ENCODE data around the gene STRA6.
A peak's percentile ranks its signal among the peaks of the same experiment; 100 is the strongest.

Gene STRA6

DNA sequence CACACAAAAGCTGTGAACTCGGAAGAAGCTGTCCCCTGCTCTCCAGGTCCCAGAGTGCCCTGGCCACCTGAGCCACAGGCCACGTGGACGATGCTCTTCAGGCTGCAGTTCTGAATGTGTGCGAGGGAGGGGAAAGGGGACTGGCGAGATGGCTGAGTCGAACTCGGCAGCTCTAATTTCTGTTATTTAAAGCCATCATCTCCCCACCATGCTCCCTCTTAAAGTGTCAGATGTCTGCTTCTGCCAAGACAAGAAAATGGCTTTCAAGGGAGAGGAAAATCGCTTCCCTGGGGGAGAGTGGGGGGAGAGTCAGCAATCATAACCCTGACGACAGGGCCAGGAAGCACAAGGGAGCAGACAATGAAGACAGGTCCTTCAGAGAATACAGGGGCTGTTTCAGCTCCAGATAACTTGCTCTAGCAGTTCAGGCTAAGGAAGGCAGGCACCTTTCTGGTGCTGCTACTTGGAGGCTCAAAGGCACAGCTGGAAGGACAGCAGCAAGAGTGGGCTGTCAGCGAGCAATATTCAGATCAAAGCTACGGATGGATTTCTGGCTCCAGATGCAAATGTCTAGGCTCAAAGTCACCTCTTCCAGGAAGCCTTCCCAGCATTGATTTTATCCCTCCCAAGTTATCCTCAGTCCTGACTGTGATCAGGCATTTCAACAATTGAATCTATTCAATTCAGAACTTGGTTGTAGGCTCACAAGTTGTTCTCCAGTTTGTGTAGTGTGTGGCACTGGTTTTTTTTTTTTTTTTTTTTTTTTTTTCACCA lies 18.1 kb upstream of the STRA6 start:
- Histone ChIP-seq H3K27me3 (ENCODE audit: low read depth) (peaks cover 5% of the 10 kb centered on the region; the same call in 1 of the 2 replicates), H3K9me3 (no peaks in the 10 kb centered on the region)
- in situ Hi-C loops (cut with MboI; ENCODE audit: low sequenced_read_pairs): no loop called here

DNA sequence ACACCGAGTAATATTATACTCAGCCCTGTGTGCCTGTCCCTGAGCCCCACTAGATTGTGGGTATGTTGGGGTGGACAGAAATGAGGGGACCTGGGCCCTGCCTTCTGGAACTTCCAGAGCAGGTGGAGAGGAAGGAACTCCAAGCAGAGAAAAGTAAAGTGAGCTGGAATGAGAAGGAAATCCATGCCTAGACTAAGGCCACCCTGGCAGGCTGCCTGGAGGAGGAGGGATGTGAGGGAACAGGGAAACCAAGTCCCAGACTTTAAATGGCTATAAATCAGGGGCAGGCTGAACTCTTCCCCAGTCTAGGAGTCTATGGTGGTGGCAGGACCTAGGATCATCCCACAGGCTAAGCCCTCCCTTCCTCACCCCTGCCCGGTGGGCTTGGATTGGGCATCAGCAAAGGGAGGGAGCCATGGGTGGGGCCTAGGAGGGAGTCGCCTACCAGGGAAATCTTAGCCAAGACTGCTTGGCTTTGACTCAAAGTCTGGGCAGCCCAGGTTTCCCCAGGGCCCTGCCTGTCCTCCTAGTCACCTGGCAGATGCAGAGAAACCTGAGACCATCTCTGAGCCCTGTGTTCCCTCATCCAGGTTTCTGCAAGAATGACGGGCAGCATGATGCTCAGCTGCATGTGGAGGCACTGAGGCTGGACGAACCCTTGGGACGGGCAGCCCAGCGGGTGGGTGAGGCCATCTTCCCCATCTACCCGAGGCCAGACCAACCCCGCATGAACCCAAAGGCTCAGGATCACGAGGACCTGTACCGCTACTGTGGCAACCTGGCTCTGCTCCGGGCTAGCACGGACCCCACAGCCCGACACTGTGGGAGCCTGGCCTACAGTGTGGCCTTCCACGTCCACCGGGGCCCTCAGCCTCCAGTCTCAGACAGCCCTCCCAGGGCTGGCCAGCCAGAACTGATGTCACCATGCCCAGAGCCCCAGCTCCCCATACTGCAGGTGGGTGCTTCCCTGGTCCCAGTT lies 15.6 kb upstream of the STRA6 start:
- Histone ChIP-seq H3K36me3 (replicated peaks) (no peaks in the 10 kb centered on the region), H3K4me3 (no peak overlapping the region), H3K9me3 (no peaks in the 10 kb centered on the region), H3K4me1 (peaks cover 45% of the 10 kb centered on the region), H3K27me3 (ENCODE audit: low read depth) (peaks cover 5% of the 10 kb centered on the region; the same call in 1 of the 2 replicates)
- DNase-seq (ENCODE audit: low spot score in 2 of 2): no peak
- in situ Hi-C loops (cut with MboI; ENCODE audit: low sequenced_read_pairs): loop anchor here (10.0 kb wide), 1 partner anchor 1543 kb away; no protein-coding TSS in a partner anchor

More for the DNA sequence above, 18.1 kb upstream of the STRA6 start:
- H3K36me3 ChIP-seq (replicated peaks): no peaks in the 10 kb centered on the region
- H3K4me3 ChIP-seq: no peak overlapping the region
- no peak for DNase-seq (ENCODE audit: low spot score in 2 of 2)
- H3K4me1 ChIP-seq: peaks cover 36% of the 10 kb centered on the region

DNA sequence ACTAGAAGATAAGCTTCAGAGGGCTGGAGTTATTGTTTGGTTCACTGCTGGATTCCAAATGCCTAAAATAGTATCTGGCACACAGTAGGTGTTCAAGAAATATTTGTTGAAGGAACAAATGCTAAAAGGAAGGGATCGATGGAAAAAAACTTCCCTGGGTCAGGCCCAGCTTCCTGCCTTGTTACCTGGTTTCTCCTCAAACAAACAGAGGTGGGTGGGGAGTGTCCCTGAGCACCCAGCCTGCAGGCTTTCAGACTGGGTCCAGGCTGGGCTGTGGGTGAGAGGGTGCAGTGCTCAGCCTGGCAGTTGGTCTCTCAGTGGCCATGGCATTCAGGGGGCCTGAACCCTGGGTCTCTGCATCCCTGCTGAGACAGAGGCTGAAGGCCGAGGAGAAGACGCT lies 14.4 kb upstream of the STRA6 start:
- peaks cover 5% of the 10 kb centered on the region; the same call in 1 of the 2 replicates for H3K27me3 ChIP-seq (ENCODE audit: low read depth)
- no peak overlapping the region for H3K4me3 ChIP-seq
- no peaks in the 10 kb centered on the region for H3K9me3 ChIP-seq
- H3K36me3 ChIP-seq (replicated peaks): no peaks in the 10 kb centered on the region
- DNase-seq (ENCODE audit: low spot score in 2 of 2): no peak
- in situ Hi-C loops (cut with MboI; ENCODE audit: low sequenced_read_pairs): loop anchor here (10.0 kb wide), 1 partner anchor 1542 kb away; no protein-coding TSS in a partner anchor
- peaks cover 34% of the 10 kb centered on the region for H3K4me1 ChIP-seq

DNA sequence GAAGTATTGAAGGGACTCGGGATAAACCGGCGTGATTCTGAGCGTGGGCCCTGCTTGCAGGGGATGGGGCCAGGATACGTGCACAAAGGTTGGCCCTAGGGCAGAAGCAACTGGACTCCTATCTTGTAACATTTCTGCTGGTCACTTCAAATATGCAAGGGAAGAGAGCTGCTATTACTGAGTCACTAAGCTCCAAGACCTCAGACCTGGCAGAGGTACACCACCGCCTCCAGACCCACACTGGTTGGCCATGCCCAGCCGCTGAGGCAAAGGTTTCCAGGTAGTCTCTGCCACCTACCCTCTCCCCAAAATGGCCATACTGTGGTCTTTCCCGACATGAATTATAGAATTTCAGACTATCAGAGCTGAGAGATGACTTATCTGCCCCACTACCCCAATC lies 13.4 kb upstream of the STRA6 start:
- H3K4me1 ChIP-seq: peaks cover 26% of the 10 kb centered on the region
- no peak overlapping the region for H3K4me3 ChIP-seq
- in situ Hi-C loops (cut with MboI; ENCODE audit: low sequenced_read_pairs): loop anchor here (10.0 kb wide), 1 partner anchor 1541 kb away; no protein-coding TSS in a partner anchor
- no peak for DNase-seq (ENCODE audit: low spot score in 2 of 2)
- no peaks in the 10 kb centered on the region for H3K27me3 ChIP-seq (ENCODE audit: low read depth)
- H3K9me3 ChIP-seq: no peaks in the 10 kb centered on the region
- no peaks in the 10 kb centered on the region for H3K36me3 ChIP-seq (replicated peaks)

DNA sequence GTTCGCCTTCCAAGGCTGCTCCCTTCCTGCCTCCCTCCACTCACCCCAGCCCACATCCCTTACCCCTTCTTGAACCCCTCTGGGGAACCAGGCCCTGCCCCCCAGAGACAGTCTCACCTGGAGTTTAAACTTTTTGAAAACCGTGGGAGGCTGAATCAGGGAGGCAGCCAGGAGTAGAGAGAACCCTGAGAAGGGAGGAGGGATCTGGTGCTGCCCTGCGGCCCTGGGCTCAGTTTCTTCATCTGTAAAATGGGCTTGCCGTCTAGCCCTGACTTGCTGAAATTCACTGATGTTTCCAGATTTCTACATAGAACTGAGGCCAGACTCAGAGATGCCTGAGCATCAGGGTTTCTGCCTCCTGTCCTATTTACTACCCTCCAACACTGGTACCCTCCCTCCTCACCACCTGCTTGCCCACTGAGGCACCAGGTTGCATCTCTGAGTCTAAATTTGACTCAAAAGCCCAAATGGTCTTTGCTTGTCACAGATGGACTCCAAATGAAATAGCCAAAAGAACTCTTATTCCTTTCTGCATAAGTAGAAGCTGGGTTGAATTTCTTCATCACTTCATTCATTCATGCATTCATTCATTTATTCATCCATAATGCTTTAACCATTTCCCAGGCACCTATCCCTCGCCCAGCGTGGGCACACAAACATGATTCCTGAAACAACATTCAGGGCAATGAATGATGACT lies 11.9 kb upstream of the STRA6 start:
- H3K9me3 ChIP-seq: no peaks in the 10 kb centered on the region
- no peaks in the 10 kb centered on the region for H3K36me3 ChIP-seq (replicated peaks)
- DNase-seq (ENCODE audit: low spot score in 2 of 2): no peak
- no peak overlapping the region for H3K4me3 ChIP-seq
- peaks cover 34% of the 10 kb centered on the region for H3K4me1 ChIP-seq
- H3K27me3 ChIP-seq (ENCODE audit: low read depth): no peaks in the 10 kb centered on the region
- in situ Hi-C loops (cut with MboI; ENCODE audit: low sequenced_read_pairs): loop anchor here (10.0 kb wide), 1 partner anchor 1540 kb away; no protein-coding TSS in a partner anchor

DNA sequence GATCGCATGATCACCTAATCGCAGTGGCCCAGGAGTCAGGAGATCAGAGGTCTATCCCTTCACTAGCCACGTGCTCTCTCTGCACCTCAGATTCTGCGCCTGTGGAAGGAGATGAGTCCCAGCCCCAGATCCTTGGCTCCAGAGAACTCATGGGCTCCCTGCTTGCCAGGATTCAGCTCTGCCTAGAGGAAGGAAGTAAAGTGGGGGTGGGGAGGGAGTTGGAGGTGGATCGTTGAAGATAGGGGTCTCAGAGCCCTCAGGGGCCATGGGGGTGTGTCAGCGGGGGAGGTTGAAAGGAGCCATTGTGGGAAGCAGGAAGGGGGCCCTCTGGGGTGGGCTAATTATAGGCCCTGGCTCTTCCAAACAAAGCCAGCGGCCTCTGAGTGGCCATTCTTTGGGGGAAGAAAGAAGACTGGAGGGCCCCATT lies 11.3 kb upstream of the STRA6 start:
- Histone ChIP-seq H3K27me3 (ENCODE audit: low read depth) (no peaks in the 10 kb centered on the region), H3K36me3 (replicated peaks) (no peaks in the 10 kb centered on the region), H3K4me3 (no peak overlapping the region), H3K9me3 (no peaks in the 10 kb centered on the region), H3K4me1 (peaks cover 40% of the 10 kb centered on the region)
- in situ Hi-C loops (cut with MboI; ENCODE audit: low sequenced_read_pairs): loop anchor here (10.0 kb wide), 1 partner anchor 1539 kb away; no protein-coding TSS in a partner anchor
- peak in 1 of 2 experiments; percentile 59 for DNase-seq (ENCODE audit: low spot score in 2 of 2)

DNA sequence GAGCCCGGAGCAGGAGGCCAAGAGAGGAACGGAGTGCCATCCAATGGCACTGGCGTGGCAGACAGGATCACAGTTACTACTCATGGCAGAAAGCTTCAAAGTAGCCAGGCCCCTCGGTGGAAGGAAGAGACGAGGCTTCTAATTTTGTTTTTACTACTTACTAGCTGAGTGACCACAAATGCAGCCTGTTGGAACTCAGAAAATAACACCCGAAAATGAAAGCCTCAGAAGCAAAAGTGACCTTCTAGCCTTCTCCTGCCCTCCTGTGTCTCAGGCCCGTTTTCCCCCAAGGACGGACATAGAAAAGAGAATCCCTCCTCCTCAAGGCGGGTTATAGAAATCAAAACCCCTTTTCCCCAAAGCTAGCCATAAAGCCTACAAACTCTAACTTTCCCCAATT lies 9.9 kb upstream of the STRA6 start:
- no peaks in the 10 kb centered on the region for H3K36me3 ChIP-seq (replicated peaks)
- H3K4me3 ChIP-seq: no peak overlapping the region
- DNase-seq (ENCODE audit: low spot score in 2 of 2): no peak
- in situ Hi-C loops (cut with MboI; ENCODE audit: low sequenced_read_pairs): loop anchor here (10.0 kb wide), 1 partner anchor 1538 kb away; no protein-coding TSS in a partner anchor
- no peaks in the 10 kb centered on the region for H3K9me3 ChIP-seq
- H3K4me1 ChIP-seq: peaks cover 43% of the 10 kb centered on the region
- H3K27me3 ChIP-seq (ENCODE audit: low read depth): no peaks in the 10 kb centered on the region

DNA sequence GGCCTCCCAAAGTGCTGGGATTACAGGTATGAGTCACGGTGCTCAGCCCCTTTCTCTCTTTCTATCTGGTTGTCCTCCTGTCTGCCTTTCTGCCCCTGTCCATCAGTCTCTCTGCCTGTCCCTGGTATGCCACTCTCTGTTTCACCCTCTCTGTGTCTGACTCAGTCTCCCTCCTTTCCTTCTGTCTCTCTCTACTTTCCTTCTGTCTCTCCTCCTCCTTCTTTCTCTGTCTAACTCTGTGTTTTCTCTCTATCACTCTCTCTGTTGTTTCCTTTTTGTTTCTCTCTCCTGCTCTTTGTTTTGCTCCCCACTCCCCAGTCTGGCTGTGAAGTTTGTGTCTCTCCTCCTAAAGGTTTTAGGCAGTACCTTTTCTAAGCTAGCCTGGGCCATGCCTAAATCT lies 9.1 kb upstream of the STRA6 start:
- Histone ChIP-seq H3K27me3 (ENCODE audit: low read depth) (no peaks in the 10 kb centered on the region), H3K9me3 (no peaks in the 10 kb centered on the region), H3K36me3 (replicated peaks) (no peaks in the 10 kb centered on the region), H3K4me3 (no peak overlapping the region), H3K4me1 (peaks cover 43% of the 10 kb centered on the region)
- DNase-seq (ENCODE audit: low spot score in 2 of 2): no peak
- in situ Hi-C loops (cut with MboI; ENCODE audit: low sequenced_read_pairs): loop anchor here (10.0 kb wide), 1 partner anchor 1537 kb away; no protein-coding TSS in a partner anchor

DNA sequence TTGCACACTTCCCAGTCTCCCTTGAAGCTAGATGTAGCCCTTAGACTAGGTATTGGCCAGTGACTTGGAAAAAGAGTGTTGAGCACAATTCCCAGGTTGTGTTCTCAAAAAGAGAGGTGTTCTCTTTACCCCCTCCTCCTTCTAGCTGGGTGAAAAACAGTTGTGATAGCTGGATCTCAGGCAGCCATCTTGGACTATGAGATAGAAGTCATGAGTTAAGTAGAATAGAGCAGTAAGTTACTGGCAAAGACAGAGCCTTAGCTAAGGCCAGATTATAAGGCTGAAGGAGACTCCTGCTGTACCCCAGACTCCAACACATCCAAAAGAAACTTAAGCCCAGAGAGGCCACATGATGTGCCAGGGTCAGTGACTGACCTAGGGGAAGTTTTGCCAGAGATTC lies 8.1 kb upstream of the STRA6 start:
- in situ Hi-C loops (cut with MboI; ENCODE audit: low sequenced_read_pairs): loop anchor here (10.0 kb wide), 1 partner anchor 1536 kb away; no protein-coding TSS in a partner anchor
- DNase-seq (ENCODE audit: low spot score in 2 of 2): no peak
- Histone ChIP-seq H3K4me1 (peaks cover 37% of the 10 kb centered on the region), H3K27me3 (ENCODE audit: low read depth) (no peaks in the 10 kb centered on the region), H3K4me3 (no peak overlapping the region), H3K36me3 (replicated peaks) (no peaks in the 10 kb centered on the region), H3K9me3 (no peaks in the 10 kb centered on the region)

DNA sequence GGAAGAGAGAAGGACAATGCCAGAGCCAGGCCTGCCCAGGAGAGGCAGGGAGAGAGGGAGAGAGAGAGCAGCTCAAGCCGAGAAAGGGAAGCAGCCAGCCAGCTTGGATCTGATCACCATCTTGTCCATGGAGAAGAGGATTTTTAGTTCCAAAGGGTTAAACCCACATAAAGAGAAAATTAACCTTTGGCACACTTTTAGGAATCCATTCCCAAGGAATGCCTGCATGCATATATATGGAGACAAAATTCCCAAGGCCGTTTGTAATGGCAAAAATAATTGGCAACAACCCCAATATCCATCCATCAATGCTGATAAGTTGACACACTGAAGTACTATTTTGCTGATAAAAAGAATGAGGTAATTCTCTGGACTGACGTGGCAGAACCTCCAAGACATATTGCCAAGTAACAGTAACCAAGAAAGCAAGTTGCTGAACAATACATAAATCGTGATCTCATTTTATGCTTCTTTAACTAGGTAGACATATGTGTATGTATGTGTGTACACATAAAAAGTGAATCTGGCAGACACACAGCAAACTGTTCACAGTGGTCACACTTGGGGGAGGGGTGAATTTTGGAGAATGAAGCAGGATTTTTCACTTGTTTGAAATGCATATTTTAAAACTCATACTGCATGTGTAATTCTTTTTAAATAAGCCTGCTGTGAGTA lies 7.5 kb upstream of the STRA6 start:
- no peak for DNase-seq (ENCODE audit: low spot score in 2 of 2)
- H3K9me3 ChIP-seq: no peaks in the 10 kb centered on the region
- H3K4me3 ChIP-seq: no peak overlapping the region
- no peaks in the 10 kb centered on the region for H3K36me3 ChIP-seq (replicated peaks)
- no peaks in the 10 kb centered on the region for H3K27me3 ChIP-seq (ENCODE audit: low read depth)
- in situ Hi-C loops (cut with MboI; ENCODE audit: low sequenced_read_pairs): loop anchor here (10.0 kb wide), 1 partner anchor 1535 kb away; no protein-coding TSS in a partner anchor
- H3K4me1 ChIP-seq: peaks cover 31% of the 10 kb centered on the region

DNA sequence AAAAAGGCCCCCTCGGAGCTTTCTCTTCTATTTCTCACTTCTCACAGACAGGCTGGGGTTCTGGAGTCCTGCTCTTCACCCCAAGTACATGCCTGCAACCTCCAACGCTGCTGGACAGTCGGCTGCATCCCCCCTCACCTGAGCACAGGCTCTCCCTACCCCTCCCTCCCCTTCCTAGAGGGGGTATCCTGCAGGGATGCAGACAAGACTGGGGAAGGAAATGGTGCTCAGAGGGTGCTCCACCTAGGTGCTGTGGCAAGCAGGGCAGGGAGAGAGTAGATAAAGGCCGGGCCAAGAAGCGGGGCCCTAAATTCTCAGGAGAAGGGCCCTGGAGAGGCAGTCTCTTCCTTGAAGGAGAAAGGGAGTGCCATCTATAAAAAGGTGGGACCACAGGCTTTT lies 7.0 kb upstream of the STRA6 start:
- Histone ChIP-seq H3K4me3 (no peak overlapping the region), H3K36me3 (replicated peaks) (no peaks in the 10 kb centered on the region), H3K9me3 (no peaks in the 10 kb centered on the region), H3K4me1 (peaks cover 26% of the 10 kb centered on the region), H3K27me3 (ENCODE audit: low read depth) (no peaks in the 10 kb centered on the region)
- no peak for DNase-seq (ENCODE audit: low spot score in 2 of 2)
- in situ Hi-C loops (cut with MboI; ENCODE audit: low sequenced_read_pairs): no loop called here

DNA sequence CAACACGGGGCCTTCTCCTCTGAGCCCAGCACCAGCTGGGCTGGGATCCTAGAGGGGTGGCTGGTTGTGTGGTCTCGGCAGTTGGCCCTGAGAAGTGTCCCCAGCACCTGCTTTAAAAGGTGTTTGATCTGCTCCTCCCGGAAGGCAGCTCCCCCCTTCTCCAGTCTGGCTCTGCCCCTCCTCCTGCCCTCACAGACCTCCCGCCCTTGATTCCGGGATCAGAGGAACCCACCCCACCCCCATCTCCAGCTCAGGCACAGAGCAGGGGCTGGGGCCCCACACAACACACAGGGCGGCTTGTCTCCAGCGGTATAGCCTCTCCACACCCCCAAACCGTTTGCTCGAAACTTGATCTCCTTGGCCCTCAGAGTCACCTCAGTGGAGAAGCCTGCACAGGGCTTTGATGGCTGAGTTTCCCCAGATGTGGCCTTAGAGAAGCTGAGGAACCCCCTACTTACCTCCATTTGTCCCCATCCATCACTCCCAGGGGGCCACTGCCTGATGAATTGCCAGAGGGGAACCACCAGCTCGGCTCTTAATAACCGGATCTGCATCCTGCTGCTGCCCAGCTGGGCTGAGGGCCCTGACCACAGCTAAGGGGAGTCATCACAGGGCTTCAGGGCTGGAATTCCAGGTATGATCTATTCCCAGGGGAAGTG lies 6.4 kb upstream of the STRA6 start:
- DNase-seq (ENCODE audit: low spot score in 2 of 2): no peak
- Histone ChIP-seq H3K36me3 (replicated peaks) (no peaks in the 10 kb centered on the region), H3K27me3 (ENCODE audit: low read depth) (no peaks in the 10 kb centered on the region), H3K4me3 (no peak overlapping the region), H3K4me1 (peaks cover 25% of the 10 kb centered on the region), H3K9me3 (no peaks in the 10 kb centered on the region)
- in situ Hi-C loops (cut with MboI; ENCODE audit: low sequenced_read_pairs): no loop called here

All from HAP-1 (cell line).